GM20000 (cell line): ENCODE data around the gene NARF.

Experiments
- DNase-seq: peaks from one replicate; pipeline ENCODE4 v3.0.0; 2012; ENCODE audit warnings: low spot score
- CTCF ChIP-seq: IDR thresholded peaks from 2 replicates; pipeline ENCODE4 v1.5.1; 2012; ENCODE audit warnings: mild to moderate bottlenecking, control low read depth; ENCODE audit errors: extremely low read depth, missing control alignments

Gene NARF

GRCh38 chr17:82474223-82475010 lies 15.9 kb downstream of the NARF start:
- DNase-seq, result no peak
- TF ChIP-seq CTCF, result no peak

- no peak for DNase-seq
- TF ChIP-seq CTCF, result no peak
These were observed 16.9 kb downstream of the NARF start for GRCh38 chr17:82475458-82475857.

GRCh38 chr17:82477934-82478333 lies 19.4 kb downstream of the NARF start:
- no peak for DNase-seq
- TF ChIP-seq CTCF, result no peak

GRCh38 chr17:82479602-82480001 lies 21.1 kb downstream of the NARF start:
- TF ChIP-seq CTCF, result no peak
- DNase-seq, result no peak

GRCh38 chr17:82480318-82480717 lies 21.8 kb downstream of the NARF start:
- TF ChIP-seq CTCF, result no peak
- DNase-seq, result no peak

- DNase-seq, result no peak
- TF ChIP-seq CTCF, result no peak
These were observed 24.7 kb downstream of the NARF start for GRCh38 chr17:82483204-82483660.

- no peak for TF ChIP-seq CTCF
- DNase-seq, result no peak
These were observed 25.3 kb downstream of the NARF start for GRCh38 chr17:82483836-82484235.
